ENCODE measurements around the gene FZD10.

GRCh38 chr12:130155416-130156073 is 6.7 kb upstream of the FZD10 start:
- no peak for TF ChIP-seq CTCF (IDR thresholded peaks at IDR 0.05)
- TF ChIP-seq POLR2A (IDR thresholded peaks at IDR 0.05) = no peak
- TF ChIP-seq POLR2AphosphoS5 (IDR thresholded peaks at IDR 0.05) = no peak

Data from upper lobe of left lung (tissue), 4 donors.